ENCODE results near the gene OGFR.

- TF ChIP-seq POLR2AphosphoS5 (IDR thresholded peaks at IDR 0.05; ENCODE audit: low read depth, low read length): no peak
- no peak for TF ChIP-seq CTCF (IDR thresholded peaks at IDR 0.05)
Measured at GRCh38 chr20:62780696-62781095, 23.9 kb upstream of the OGFR start.
